Nephron progenitor cell (in vitro differentiated cells): Measurements from ENCODE around the gene ATR.

ENCODE experiments used
- DNase-seq: peaks from one replicate; pipeline ENCODE4 v3.0.0; 2021
- H3K27ac Mint-ChIP-seq: 2 replicates; pipeline ENCODE4 v1.8.0; 2021; ENCODE audit warnings: mild to moderate bottlenecking, moderate library complexity, mixed read lengths
- H3K27me3 Mint-ChIP-seq: 2 replicates; pipeline ENCODE4 v1.8.0; 2021; ENCODE audit warnings: mild to moderate bottlenecking, low read depth, mixed read lengths; ENCODE audit not compliant: poor library complexity
- H3K36me3 Mint-ChIP-seq: 2 replicates; pipeline ENCODE4 v1.8.0; 2021; ENCODE audit warnings: low read depth, mixed read lengths
- H3K4me1 Mint-ChIP-seq: 2 replicates; pipeline ENCODE4 v1.8.0; 2021; ENCODE audit warnings: mixed read lengths
- H3K4me3 Mint-ChIP-seq: 2 replicates; pipeline ENCODE4 v1.8.0; 2021; ENCODE audit warnings: mild to moderate bottlenecking, moderate library complexity, mixed read lengths
- H3K9me3 Mint-ChIP-seq: 2 replicates; pipeline ENCODE4 v1.8.0; 2021; ENCODE audit warnings: mild to moderate bottlenecking, moderate library complexity, mixed read lengths
- CTCF ChIP-seq: fragments of 200-600 bp; sonication (generic); IDR thresholded peaks from 2 replicates; pipeline ENCODE4 v1.5.0; 2021; ENCODE audit warnings: antibody characterized with exemption

ATR gene

GRCh38 chr3:142495103-142495502 lies 83.4 kb downstream of the ATR start:
- Mint-ChIP-seq H3K4me3 (no peak overlapping the region), H3K27me3 (no peaks in the 10 kb centered on the region), H3K4me1 (no peaks in the 10 kb centered on the region), H3K36me3 (peaks cover 34% of the 10 kb centered on the region), H3K9me3 (no peaks in the 10 kb centered on the region), H3K27ac (no peak overlapping the region)
- TF ChIP-seq CTCF: no peak
- no peak for DNase-seq

GRCh38 chr3:142492184-142492583 lies 86.3 kb downstream of the ATR start:
- Mint-ChIP-seq H3K9me3 (no peaks in the 10 kb centered on the region), H3K4me1 (no peaks in the 10 kb centered on the region), H3K27ac (no peak overlapping the region), H3K27me3 (no peaks in the 10 kb centered on the region), H3K36me3 (peaks cover 55% of the 10 kb centered on the region), H3K4me3 (no peak overlapping the region)
- no peak for TF ChIP-seq CTCF
- no peak for DNase-seq

GRCh38 chr3:142489572-142490323 lies 88.8 kb downstream of the ATR start:
- no peak for DNase-seq
- Mint-ChIP-seq H3K27ac (no peak overlapping the region), H3K9me3 (no peaks in the 10 kb centered on the region), H3K4me3 (no peak overlapping the region), H3K27me3 (no peaks in the 10 kb centered on the region), H3K36me3 (peaks cover 65% of the 10 kb centered on the region), H3K4me1 (no peaks in the 10 kb centered on the region)
- TF ChIP-seq CTCF: no peak

- DNase-seq: no peak
- Mint-ChIP-seq H3K27me3 (no peaks in the 10 kb centered on the region), H3K27ac (no peak overlapping the region), H3K36me3 (peaks cover 93% of the 10 kb centered on the region), H3K4me3 (no peak overlapping the region), H3K4me1 (no peaks in the 10 kb centered on the region), H3K9me3 (peaks cover 35% of the 10 kb centered on the region)
- no peak for TF ChIP-seq CTCF
These were observed 93.6 kb downstream of the ATR start for GRCh38 chr3:142484912-142485435.

GRCh38 chr3:142481196-142481595 lies 97.3 kb downstream of the ATR start:
- H3K27ac Mint-ChIP-seq: no peak overlapping the region
- H3K4me3 Mint-ChIP-seq: no peak overlapping the region
- no peaks in the 10 kb centered on the region for H3K27me3 Mint-ChIP-seq
- no peaks in the 10 kb centered on the region for H3K4me1 Mint-ChIP-seq
- no peak for DNase-seq
- peaks cover 84% of the 10 kb centered on the region for H3K36me3 Mint-ChIP-seq
- no peak for TF ChIP-seq CTCF
- peaks cover 68% of the 10 kb centered on the region for H3K9me3 Mint-ChIP-seq

- H3K27ac Mint-ChIP-seq: no peak overlapping the region
- no peaks in the 10 kb centered on the region for H3K4me1 Mint-ChIP-seq
- no peak overlapping the region for H3K4me3 Mint-ChIP-seq
- peaks cover 32% of the 10 kb centered on the region for H3K36me3 Mint-ChIP-seq
- no peak for DNase-seq
- TF ChIP-seq CTCF: no peak
- no peaks in the 10 kb centered on the region for H3K27me3 Mint-ChIP-seq
- peaks cover 21% of the 10 kb centered on the region for H3K9me3 Mint-ChIP-seq
These were observed 107.7 kb downstream of the ATR start for GRCh38 chr3:142470826-142471225.
